Brain microvascular endothelial cell (primary cell): Measurements from ENCODE around the gene VAV2.
"Not testable (repeated sequence)": the region's sequence is repeated elsewhere in the genome, so short reads cannot be mapped to it uniquely, and the experiment has no call there.

Source experiments
- DNase-seq: peaks from one replicate; pipeline ENCODE4 v3.0.0-alpha.2; 2020
- H3K27ac ChIP-seq: fragments of 250-450 bp; sonication (Bioruptor Pico); 2 replicates; pipeline ENCODE4 v1.5.1; 2020; ENCODE audit warnings: mild to moderate bottlenecking, moderate library complexity
- H3K27me3 ChIP-seq: fragments of 250-450 bp; sonication (Bioruptor Pico); replicated peaks from 2 replicates; pipeline ENCODE4 v1.5.1; 2020; ENCODE audit warnings: mild to moderate bottlenecking
- H3K36me3 ChIP-seq: fragments of 250-450 bp; sonication (Bioruptor Pico); replicated peaks from 2 replicates; pipeline ENCODE4 v1.5.1; 2020; ENCODE audit warnings: mild to moderate bottlenecking
- H3K4me3 ChIP-seq: 2 replicates; pipeline ENCODE4 v1.5.1; 2011; ENCODE audit warnings: low read depth, mild to moderate bottlenecking, control low read depth, low read length, moderate library complexity
- in situ Hi-C: cut with HindIII; loops from 2 replicates; pipeline ENCODE4 v1.10.0; 2017; ENCODE audit warnings: low sequenced_read_pairs, low pct_ligation_motif_present
- TF ChIP-seq, protein P1 (sequence below): IDR thresholded peaks from 2 replicates; pipeline ENCODE4 v1.5.1; 2011; ENCODE audit warnings: low read depth, mild to moderate bottlenecking, moderate library complexity, low read length, control low read depth, inconsistent platforms; ENCODE audit errors: missing control alignments

Gene VAV2

DNA sequence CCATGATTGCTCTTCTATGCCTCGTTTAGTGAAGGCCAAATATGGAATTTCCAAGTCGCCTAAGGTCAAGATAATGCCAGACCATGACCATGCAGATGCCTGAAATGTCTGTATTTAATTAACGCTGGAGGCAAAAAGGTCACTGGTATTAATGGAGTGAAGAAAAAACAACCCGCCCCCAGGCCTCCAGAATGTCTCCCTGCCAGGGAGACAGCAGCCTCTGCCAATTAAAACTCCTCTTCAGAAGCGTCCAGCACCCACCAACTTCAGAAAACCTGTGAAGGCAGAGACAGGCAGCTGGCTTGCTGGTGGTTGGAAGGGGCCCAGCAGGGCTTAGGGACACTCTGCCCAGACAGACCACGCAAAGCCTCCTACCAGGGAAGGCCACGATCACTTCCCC lies 94.4 kb downstream of the VAV2 start:
- H3K27me3 ChIP-seq: no peaks in the 10 kb centered on the region
- no peak overlapping the region for H3K4me3 ChIP-seq
- DNase-seq: no peak
- in situ Hi-C loops: no loop called here
- no peaks in the 10 kb centered on the region for H3K36me3 ChIP-seq
- no peak overlapping the region for H3K27ac ChIP-seq
- TF ChIP-seq, protein P1, sequence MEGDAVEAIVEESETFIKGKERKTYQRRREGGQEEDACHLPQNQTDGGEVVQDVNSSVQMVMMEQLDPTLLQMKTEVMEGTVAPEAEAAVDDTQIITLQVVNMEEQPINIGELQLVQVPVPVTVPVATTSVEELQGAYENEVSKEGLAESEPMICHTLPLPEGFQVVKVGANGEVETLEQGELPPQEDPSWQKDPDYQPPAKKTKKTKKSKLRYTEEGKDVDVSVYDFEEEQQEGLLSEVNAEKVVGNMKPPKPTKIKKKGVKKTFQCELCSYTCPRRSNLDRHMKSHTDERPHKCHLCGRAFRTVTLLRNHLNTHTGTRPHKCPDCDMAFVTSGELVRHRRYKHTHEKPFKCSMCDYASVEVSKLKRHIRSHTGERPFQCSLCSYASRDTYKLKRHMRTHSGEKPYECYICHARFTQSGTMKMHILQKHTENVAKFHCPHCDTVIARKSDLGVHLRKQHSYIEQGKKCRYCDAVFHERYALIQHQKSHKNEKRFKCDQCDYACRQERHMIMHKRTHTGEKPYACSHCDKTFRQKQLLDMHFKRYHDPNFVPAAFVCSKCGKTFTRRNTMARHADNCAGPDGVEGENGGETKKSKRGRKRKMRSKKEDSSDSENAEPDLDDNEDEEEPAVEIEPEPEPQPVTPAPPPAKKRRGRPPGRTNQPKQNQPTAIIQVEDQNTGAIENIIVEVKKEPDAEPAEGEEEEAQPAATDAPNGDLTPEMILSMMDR: no peak

DNA sequence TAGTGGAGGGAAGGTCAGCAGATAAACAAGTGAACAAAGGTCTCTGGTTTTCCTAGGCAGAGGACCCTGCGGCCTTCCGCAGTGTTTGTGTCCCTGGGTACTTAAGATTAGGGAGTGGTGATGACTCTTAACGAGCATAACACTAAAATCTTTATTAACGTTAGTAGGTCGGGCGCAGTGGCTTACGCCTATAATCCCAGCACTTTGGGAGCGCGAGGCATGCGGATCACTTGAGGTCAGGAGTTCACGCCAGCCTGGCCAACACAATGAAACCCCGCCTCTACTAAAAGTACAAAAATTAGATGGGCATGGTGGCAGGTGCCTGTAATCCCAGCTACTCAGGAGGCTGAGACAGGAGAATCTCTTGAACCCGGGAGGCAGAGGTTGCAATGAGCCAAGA lies 96.1 kb downstream of the VAV2 start:
- H3K27ac ChIP-seq, in situ Hi-C loops, H3K27me3 ChIP-seq, H3K36me3 ChIP-seq, DNase-seq, H3K4me3 ChIP-seq: not testable (repeated sequence)

DNA sequence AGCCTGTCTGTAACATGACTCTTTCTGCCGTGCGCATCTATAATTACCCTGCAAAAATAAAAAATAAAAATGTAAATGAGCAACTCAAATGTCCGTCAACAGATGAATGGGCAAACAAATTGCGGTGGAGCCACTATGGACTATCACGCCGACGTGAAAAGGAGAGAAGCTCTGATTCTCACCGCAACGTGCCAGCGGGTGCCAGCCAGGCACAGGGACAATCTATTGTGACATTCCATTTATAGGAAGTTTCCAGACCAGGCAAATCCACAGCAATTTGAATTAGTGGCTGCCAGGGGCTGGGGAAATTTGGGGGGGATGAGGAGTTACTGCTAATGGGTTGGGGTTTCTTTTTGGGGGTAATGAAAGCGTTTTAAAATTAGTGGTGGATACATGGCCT lies 96.8 kb downstream of the VAV2 start:
- Histone ChIP-seq H3K36me3 (no peaks in the 10 kb centered on the region), H3K4me3 (no peak overlapping the region), H3K27ac (no peak overlapping the region), H3K27me3 (no peaks in the 10 kb centered on the region)
- in situ Hi-C loops: no loop called here
- TF ChIP-seq, protein P1: no peak
- DNase-seq: no peak

DNA sequence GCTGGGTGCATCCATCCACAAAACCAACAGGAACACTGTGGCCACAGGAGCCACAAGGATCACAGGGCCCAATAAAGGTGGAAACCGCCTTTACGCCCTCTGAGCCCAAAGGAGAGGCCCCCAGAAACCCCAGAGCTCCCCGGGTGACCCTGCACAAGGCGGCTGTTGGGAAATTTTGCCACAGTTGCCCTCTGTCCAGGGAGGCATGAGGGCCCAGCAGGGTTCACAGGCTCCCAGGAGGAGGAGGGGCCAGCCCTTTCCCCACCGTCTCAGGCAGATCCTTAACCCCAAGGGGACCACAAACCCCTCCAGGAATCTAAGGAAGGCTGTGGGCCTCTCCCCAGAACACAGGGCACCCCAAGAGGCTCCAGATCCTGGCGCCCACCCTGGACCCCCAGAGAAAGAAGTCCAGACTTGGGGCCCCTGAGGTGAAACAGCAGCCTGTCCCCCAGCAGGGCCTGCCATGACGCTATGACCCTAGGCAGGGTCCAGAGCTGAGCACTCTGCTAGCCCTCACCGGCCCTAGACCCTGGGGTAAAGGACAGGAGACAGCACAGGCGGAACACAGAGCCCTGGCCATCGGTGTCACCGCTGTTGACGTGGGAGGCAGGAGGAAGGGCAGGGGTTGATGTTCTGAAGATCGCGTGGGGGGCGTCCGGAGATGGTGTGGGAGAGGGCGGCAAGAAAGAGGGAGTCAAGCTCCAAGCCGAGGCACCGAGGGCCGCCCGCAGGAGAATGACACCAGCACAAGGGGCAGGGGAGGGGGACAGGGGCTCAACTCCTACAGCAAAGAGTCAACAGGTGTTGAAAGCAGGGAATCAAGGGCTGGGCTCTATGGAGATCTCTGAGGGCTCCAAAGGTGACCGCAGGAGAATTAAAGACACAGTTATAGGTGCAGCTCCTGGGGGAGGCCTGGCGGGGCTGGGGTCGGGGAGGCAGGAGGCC lies 97.5 kb downstream of the VAV2 start:
- DNase-seq: no peak
- Histone ChIP-seq H3K4me3 (no peak overlapping the region), H3K36me3 (no peaks in the 10 kb centered on the region), H3K27ac (no peak overlapping the region), H3K27me3 (no peaks in the 10 kb centered on the region)
- TF ChIP-seq, protein P1: no peak
- in situ Hi-C loops: no loop called here

DNA sequence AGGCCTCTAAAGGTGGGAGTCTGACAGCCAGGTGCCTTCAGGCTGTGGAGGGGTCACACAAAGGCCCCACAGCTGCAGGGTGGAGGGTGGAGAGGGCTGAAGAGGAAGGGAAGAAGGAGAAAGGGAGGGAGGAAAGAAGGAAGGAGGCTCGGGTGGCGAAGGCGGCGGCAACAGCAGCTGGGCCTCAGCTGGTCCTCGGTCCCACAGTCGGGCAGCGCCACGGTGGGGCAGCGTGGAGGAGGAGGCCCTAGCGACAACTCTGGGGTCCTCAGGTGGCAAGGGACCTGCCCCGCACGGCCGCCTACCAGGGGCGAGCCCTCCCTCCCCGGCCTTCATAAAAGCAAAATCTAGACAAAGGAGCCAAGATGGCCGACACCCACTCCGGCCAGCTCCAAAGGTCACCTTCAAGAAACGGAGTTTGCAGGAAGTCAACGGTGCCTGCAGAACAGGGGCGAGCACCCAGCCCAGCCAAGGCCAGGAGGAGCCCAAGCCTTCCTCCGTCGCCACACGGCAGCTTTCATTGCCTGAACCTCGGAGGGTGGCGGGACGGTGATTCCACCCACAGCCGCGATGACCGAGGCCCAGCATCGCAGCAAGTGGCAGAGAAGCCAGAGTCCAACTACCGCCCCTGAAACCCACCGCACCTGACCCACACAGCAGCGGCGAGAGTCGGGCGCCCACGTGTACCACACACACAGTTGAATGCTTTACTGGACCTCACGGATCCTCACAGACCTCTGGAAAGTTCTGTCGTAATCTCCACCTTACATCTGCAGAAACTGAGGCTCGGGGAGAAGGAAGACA lies 98.7 kb downstream of the VAV2 start:
- TF ChIP-seq, protein P1: no peak
- Histone ChIP-seq H3K27ac (no peak overlapping the region), H3K27me3 (no peaks in the 10 kb centered on the region), H3K4me3 (no peak overlapping the region), H3K36me3 (no peaks in the 10 kb centered on the region)
- in situ Hi-C loops: no loop called here
- DNase-seq: no peak

DNA sequence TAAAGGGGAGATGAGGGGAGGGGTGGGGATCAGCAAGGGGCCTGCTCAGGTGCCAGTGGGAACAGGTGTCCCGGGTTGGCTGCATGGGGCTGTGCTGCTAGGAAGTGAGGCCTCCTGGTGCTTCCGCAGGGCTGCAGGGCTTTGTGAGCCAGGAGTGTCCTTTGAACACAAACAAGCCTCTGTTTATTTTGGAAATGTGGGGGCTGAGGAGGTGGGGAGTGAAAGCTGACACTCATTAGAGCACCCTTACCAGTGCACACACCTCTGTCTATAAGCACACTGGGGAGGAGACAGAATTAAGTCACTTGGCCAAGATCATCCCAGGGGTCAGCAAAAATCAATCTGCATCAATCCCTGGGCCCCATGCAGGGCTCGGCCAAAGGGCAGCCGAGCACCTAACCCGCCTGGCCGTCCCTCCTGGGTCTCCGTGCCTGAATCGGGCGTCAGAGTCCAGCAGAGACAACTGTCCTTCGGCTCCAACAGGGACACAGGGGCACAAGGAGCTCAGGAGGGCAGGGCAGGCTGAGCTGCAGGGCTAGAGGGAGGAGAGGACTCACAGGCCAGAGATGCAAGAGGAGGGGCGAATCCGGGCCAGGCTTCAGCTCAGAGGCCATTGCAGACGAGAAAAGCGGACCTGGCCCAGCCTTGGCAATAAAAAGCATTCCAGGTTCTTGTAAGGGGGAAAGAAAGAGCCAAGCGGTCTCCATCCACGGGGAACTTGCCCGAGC lies 99.8 kb downstream of the VAV2 start:
- TF ChIP-seq, protein P1: no peak
- no peaks in the 10 kb centered on the region for H3K36me3 ChIP-seq
- in situ Hi-C loops: no loop called here

More for the DNA sequence above, 99.8 kb downstream of the VAV2 start:
- no peak overlapping the region for H3K4me3 ChIP-seq
- no peaks in the 10 kb centered on the region for H3K27me3 ChIP-seq
- H3K27ac ChIP-seq: no peak overlapping the region
- DNase-seq: no peak
